H1 (cell line): ENCODE data around the gene NHERF2. TPM values are rescaled to one million over a fixed set of nuclear protein-coding genes. Genes with fewer than 3 reads are reported as not detected.

Source experiments
- CTCF ChIA-PET: fragments of 300-600 bp; sonication (Branson Sonifier 250); formaldehyde crosslinking; loops from one replicate; lab custom pipeline; 2021; ENCODE audit not compliant: partially characterized antibody; lab: Charles Lee
- POLR2A ChIA-PET: fragments of 300-600 bp; sonication (Branson Sonifier 250); formaldehyde crosslinking; loops from one replicate; lab custom pipeline; 2021; ENCODE audit warnings: inconsistent platforms; ENCODE audit not compliant: partially characterized antibody; lab: Charles Lee
- DNase-seq, 2 experiments: peaks; one replicate each; pipeline versions ENCODE4 v3.0.0 to v3.0.0-alpha.2; 2010 to 2022; ENCODE audit warnings: low spot score in 2 of 2, low read depth in 1 of 2, mixed read lengths in 1 of 2
- FAIRE-seq: peaks from 2 replicates; lab custom pipeline; 2011; peaks lifted over from hg19 to GRCh38; lab: Jason Lieb, UNC
- H2AFZ ChIP-seq: 2 replicates; pipeline ENCODE4 v1.8.1; 2012; ENCODE audit warnings: low read length, inconsistent platforms
- H2AK5ac ChIP-seq: 2 replicates; pipeline ENCODE4 v1.6.1; 2013; ENCODE audit warnings: low read depth, low read length
- H2BK120ac ChIP-seq: replicated peaks from 2 replicates; pipeline ENCODE3; 2013; ENCODE audit warnings: low read depth, low read length, inconsistent platforms
- H2BK12ac ChIP-seq: 2 replicates; pipeline ENCODE4 v1.6.1; 2013; ENCODE audit warnings: low read depth, low read length
- H2BK15ac ChIP-seq: 2 replicates; pipeline ENCODE4 v1.6.1; 2013; ENCODE audit warnings: low read length
- H2BK20ac ChIP-seq: 2 replicates; pipeline ENCODE4 v1.6.1; 2013; ENCODE audit warnings: low read length
- H2BK5ac ChIP-seq: 2 replicates; pipeline ENCODE4 v1.6.1; 2013; ENCODE audit warnings: low read depth, low read length
- H3K14ac ChIP-seq: 2 replicates; pipeline ENCODE4 v1.6.1; 2013; ENCODE audit warnings: inconsistent platforms; ENCODE audit not compliant: insufficient read length
- H3K18ac ChIP-seq: 2 replicates; pipeline ENCODE4 v1.6.1; 2013; ENCODE audit warnings: low read length; ENCODE audit errors: extremely low read depth
- H3K23ac ChIP-seq: 2 replicates; pipeline ENCODE4 v1.6.1; 2013; ENCODE audit warnings: inconsistent platforms; ENCODE audit not compliant: insufficient read length
- H3K23me2 ChIP-seq: 2 replicates; pipeline ENCODE4 v1.6.1; 2013; ENCODE audit warnings: low read depth, low read length
- H3K27ac ChIP-seq: 2 replicates; pipeline ENCODE4 v1.6.1; 2011; ENCODE audit warnings: low read depth, low read length, inconsistent platforms
- H3K27me3 ChIP-seq, 4 experiments: replicated peaks in 1 of 4; 1 replicate in 1 of 4; 2 replicates in 3 of 4; pipeline versions ENCODE4 v1.6.1 to v1.8.1; 2011 to 2013; ENCODE audit warnings: low read length in 3 of 4, mild to moderate bottlenecking in 3 of 4, inconsistent platforms in 2 of 4, mixed read lengths in 2 of 4, moderate library complexity in 1 of 4; ENCODE audit not compliant: control insufficient read depth in 3 of 4, insufficient read depth in 3 of 4; ENCODE audit errors: extremely low read depth in 1 of 4
- H3K36me3 ChIP-seq, 4 experiments: 2 replicates each; pipeline versions ENCODE4 v1.6.1 to v1.8.1; 2011 to 2013; ENCODE audit warnings: mild to moderate bottlenecking in 4 of 4, low read length in 3 of 4, moderate library complexity in 2 of 4, control low read depth in 1 of 4, inconsistent platforms in 1 of 4; ENCODE audit not compliant: insufficient read depth in 4 of 4, control insufficient read depth in 2 of 4
- H3K4ac ChIP-seq: replicated peaks from 2 replicates; pipeline ENCODE3; 2013; ENCODE audit warnings: low read length, low read depth, mixed read lengths, inconsistent platforms; ENCODE audit not compliant: insufficient read length
- H3K4me1 ChIP-seq, 4 experiments: replicated peaks in 1 of 4; 1 replicate in 1 of 4; 2 replicates in 3 of 4; pipeline versions ENCODE4 v1.6.1 to v1.8.1; 2011 to 2013; ENCODE audit warnings: low read length in 3 of 4, inconsistent platforms in 2 of 4, mixed read lengths in 1 of 4; ENCODE audit not compliant: insufficient read depth in 4 of 4, control insufficient read depth in 3 of 4
- H3K4me2 ChIP-seq, 2 experiments: 2 replicates each; pipeline versions ENCODE4 v1.6.1 to v1.8.1; 2011 to 2013; ENCODE audit warnings: low read depth in 2 of 2, low read length in 2 of 2, control low read depth in 1 of 2, inconsistent platforms in 1 of 2, mild to moderate bottlenecking in 1 of 2; ENCODE audit not compliant: insufficient read depth in 1 of 2
- H3K4me3 ChIP-seq, 4 experiments: fragments of 200-600, 300-600 bp in 1 of 4; sonication (generic), shearing (Covaris generic), sonication (Bioruptor Twin) in 1 of 4; 2 replicates each; pipeline versions ENCODE4 v1.5.1 to v1.8.1; 2011 to 2016; ENCODE audit warnings: low read length in 4 of 4, low read depth in 3 of 4, control low read depth in 2 of 4, inconsistent platforms in 2 of 4, mild to moderate bottlenecking in 2 of 4, mixed read lengths in 1 of 4, moderate library complexity in 1 of 4; ENCODE audit not compliant: insufficient read depth in 2 of 4; ENCODE audit errors: extremely low read depth in 1 of 4
- H3K56ac ChIP-seq: replicated peaks from 2 replicates; pipeline ENCODE3; 2013; ENCODE audit warnings: low read depth, mild to moderate bottlenecking, mixed read lengths, low read length, inconsistent platforms; ENCODE audit not compliant: insufficient read length
- H3K79me1 ChIP-seq: 2 replicates; pipeline ENCODE4 v1.6.1; 2013; ENCODE audit warnings: low read depth, low read length, control low read depth
- H3K79me2 ChIP-seq, 2 experiments: 2 replicates each; pipeline versions ENCODE4 v1.6.1 to v1.8.1; 2012 to 2013; ENCODE audit warnings: low read length in 2 of 2, mild to moderate bottlenecking in 2 of 2, inconsistent platforms in 1 of 2; ENCODE audit not compliant: insufficient read depth in 2 of 2, control insufficient read depth in 1 of 2
- H3K9ac ChIP-seq, 4 experiments: replicated peaks in 1 of 4; 1 replicate in 1 of 4; 2 replicates in 3 of 4; pipeline versions ENCODE4 v1.6.1 to v1.8.1; 2011 to 2013; ENCODE audit warnings: low read depth in 3 of 4, low read length in 3 of 4, control low read depth in 2 of 4, mild to moderate bottlenecking in 2 of 4, moderate library complexity in 2 of 4, inconsistent platforms in 1 of 4; ENCODE audit errors: extremely low read depth in 1 of 4
- H3K9me3 ChIP-seq, 2 experiments: 2 replicates each; pipeline versions ENCODE4 v1.6.1 to v1.8.1; 2012 to 2013; ENCODE audit warnings: mild to moderate bottlenecking in 2 of 2, moderate library complexity in 2 of 2, control low read depth in 1 of 2, inconsistent platforms in 1 of 2, low read depth in 1 of 2, low read length in 1 of 2, mixed read lengths in 1 of 2; ENCODE audit not compliant: insufficient read depth in 2 of 2
- H4K20me1 ChIP-seq, 2 experiments: replicated peaks in 1 of 2; 2 replicates each; pipeline versions ENCODE3 to v1.8.1; 2011 to 2013; ENCODE audit warnings: inconsistent platforms in 2 of 2, low read length in 2 of 2, mild to moderate bottlenecking in 1 of 2; ENCODE audit not compliant: insufficient read depth in 2 of 2, control insufficient read depth in 1 of 2
- H4K5ac ChIP-seq: 2 replicates; pipeline ENCODE4 v1.6.1; 2013; ENCODE audit warnings: low read length, low read depth, mixed read lengths, inconsistent platforms; ENCODE audit not compliant: insufficient read length
- H4K8ac ChIP-seq: 2 replicates; pipeline ENCODE4 v1.8.0; 2013; ENCODE audit warnings: mild to moderate bottlenecking, moderate library complexity, low read length, inconsistent platforms; ENCODE audit not compliant: insufficient read depth; ENCODE audit errors: extremely low read depth
- H4K91ac ChIP-seq: replicated peaks from 2 replicates; pipeline ENCODE3; 2013; ENCODE audit warnings: low read length, mixed read lengths, inconsistent platforms; ENCODE audit not compliant: insufficient read length
- ASH2L ChIP-seq: fragments of 200-600, 300-600 bp; sonication (generic); IDR thresholded peaks from one replicate; pipeline ENCODE4 v1.7.1; 2017; ENCODE audit warnings: low read length
- BACH1 ChIP-seq: IDR thresholded peaks from 2 replicates; pipeline ENCODE4 v1.6.1; 2012; ENCODE audit warnings: low read length, improper control_type of control experiment
- CBX5 ChIP-seq: fragments of 300-800, 300-1000 bp; sonication (generic); IDR thresholded peaks from 2 replicates; pipeline ENCODE4 v1.7.1; 2016; ENCODE audit warnings: antibody characterized with exemption, low read length, low read depth
- CHD1 ChIP-seq: IDR thresholded peaks from 2 replicates; pipeline ENCODE4 v1.6.1; 2012; ENCODE audit warnings: low read depth, low read length, improper control_type of control experiment
- GTF2F1 ChIP-seq: IDR thresholded peaks from 2 replicates; pipeline ENCODE4 v1.6.1; 2012; ENCODE audit warnings: low read depth, low read length, improper control_type of control experiment, borderline replicate concordance
- HDAC2 ChIP-seq, 2 experiments: fragments of 300-600 bp in 1 of 2; sonication (generic) in 1 of 2; IDR thresholded peaks; 2 replicates each; pipeline ENCODE4 v1.6.1; 2011 to 2012; ENCODE audit warnings: low read depth in 2 of 2, low read length in 2 of 2, mild to moderate bottlenecking in 2 of 2, moderate library complexity in 2 of 2, borderline replicate concordance in 1 of 2, inconsistent platforms in 1 of 2
- JUND ChIP-seq: IDR thresholded peaks from 2 replicates; pipeline ENCODE4 v1.6.1; 2011; ENCODE audit warnings: mild to moderate bottlenecking, improper control_type of control experiment, low read length
- KDM4A ChIP-seq: IDR thresholded peaks from one replicate; pipeline ENCODE4 v1.7.1; 2012; ENCODE audit warnings: low read depth, mild to moderate bottlenecking, moderate library complexity, low read length, inconsistent platforms; ENCODE audit not compliant: severe bottlenecking
- PHF8 ChIP-seq: fragments of 200-600 bp; sonication (generic); conservative IDR thresholded peaks from 2 replicates; pipeline ENCODE4 v1.7.1; 2012; ENCODE audit warnings: low read depth, mild to moderate bottlenecking, inconsistent platforms, low read length, moderate library complexity
- RNF2 ChIP-seq: fragments of 200-900, 300-1000 bp; sonication (generic); IDR thresholded peaks from 2 replicates; pipeline ENCODE4 v1.7.1; 2016; ENCODE audit warnings: borderline replicate concordance, low read depth, mild to moderate bottlenecking, antibody characterized with exemption, low read length; ENCODE audit not compliant: poor library complexity, severe bottlenecking; ENCODE audit errors: missing control alignments
- SAP30 ChIP-seq: fragments of 300-600 bp; sonication (generic); IDR thresholded peaks from 2 replicates; pipeline ENCODE4 v1.7.1; 2012; ENCODE audit warnings: low read length, moderate library complexity, mild to moderate bottlenecking, inconsistent platforms; ENCODE audit not compliant: insufficient read depth, insufficient replicate concordance
- TCF12 ChIP-seq: IDR thresholded peaks from 2 replicates; pipeline ENCODE4 v1.6.1; 2011; ENCODE audit warnings: low read depth, mild to moderate bottlenecking, low read length
- YY1 ChIP-seq: IDR thresholded peaks from 2 replicates; pipeline ENCODE4 v1.6.1; 2011; ENCODE audit warnings: low read depth, mild to moderate bottlenecking, low read length
- ZNF274 ChIP-seq: IDR thresholded peaks from 2 replicates; pipeline ENCODE4 v1.7.0; 2012; ENCODE audit warnings: low read length, borderline replicate concordance; ENCODE audit errors: extremely low read depth
- WGBS, 2 experiments: shearing (Covaris generic) in 1 of 2; methylation state at CpG; one replicate each; pipeline versions ENCODE4 v1.1.6 to v1.1.7; 2013 to 2015; ENCODE audit warnings: low lambda C conversion rate in 2 of 2, mixed read lengths in 2 of 2, inconsistent platforms in 1 of 2, low coverage in 1 of 2, missing lambda C conversion rate in 1 of 2; ENCODE audit not compliant: insufficient replicate concordance in 2 of 2, insufficient coverage in 1 of 2, insufficient read length in 1 of 2; ENCODE audit errors: extremely low coverage in 1 of 2, missing lambda C conversion rate in 1 of 2; 5-methylcytosine and 5-hydroxymethylcytosine counted together
- polyA plus RNA-seq, 7 experiments: library from polyadenylated mRNA; depleted of rRNA in 3 of 7; stranded (reverse) in 5 of 7; unstranded in 2 of 7; fragments of >200 nt in 5 of 7; fragments of 200-250 nt in 2 of 7; gene quantifications; 1 replicate in 5 of 7; 2 replicates in 1 of 7; 4 replicates in 1 of 7; pipeline versions ENCODE4 v1.2.1 to v1.2.3, GENCODE V29; 2011 to 2013; ENCODE audit warnings: missing spikeins in 2 of 7, mixed read lengths in 2 of 7
- total RNA-seq: library from RNA; stranded (reverse); fragmentation: NEBNext Ultra II Directional; extraction: Animal tissue kit (Norgen Biotek cat#: 25700); gene quantifications from 2 replicates; pipeline ENCODE4 v1.2.1, GENCODE V29; 2021

Gene NHERF2
- total and polyA plus RNA-seq, 2 of the 8 experiments (the other 6 are each of a cell fraction or from before 2014, with no cell fraction given) = 13.9 to 19.3 TPM

DNA sequence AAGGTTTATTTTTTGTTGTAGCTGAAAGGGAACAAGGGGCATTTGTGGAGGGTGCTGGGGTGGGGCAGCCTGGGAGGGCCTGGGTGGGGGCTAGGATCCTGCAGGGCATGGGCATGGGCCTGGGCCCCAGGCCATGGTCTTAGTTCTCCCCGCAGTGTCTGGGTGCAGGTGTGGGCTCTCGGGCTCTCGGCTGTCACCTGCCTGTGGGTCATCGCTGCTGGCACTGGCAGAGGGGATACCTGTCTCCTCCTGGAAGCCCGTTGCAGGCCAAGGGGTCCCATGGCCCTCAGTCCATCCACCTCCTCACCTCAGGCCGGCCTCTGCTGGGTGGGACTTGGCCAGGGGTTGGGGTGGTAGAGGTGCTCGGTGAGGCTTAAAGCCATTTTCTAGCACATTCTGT, 51.4 kb downstream of the NHERF2 start:
- H3K79me1 ChIP-seq = no peaks in the 10 kb centered on the region
- no peaks in the 10 kb centered on the region for H3K79me2 ChIP-seq
- no peaks in the 10 kb centered on the region for H3K23me2 ChIP-seq
- H4K91ac ChIP-seq = no peak overlapping the region
- H3K4ac ChIP-seq = no peak overlapping the region
- no peak overlapping the region for H2BK120ac ChIP-seq
- no peak overlapping the region for H3K56ac ChIP-seq
- H3K27me3 ChIP-seq = no peaks in the 10 kb centered on the region
- FAIRE-seq (no peak), DNase-seq (no peak)
- no peak overlapping the region for H3K4me2 ChIP-seq
- H2BK5ac ChIP-seq = no peak overlapping the region
- H3K18ac ChIP-seq = no peak overlapping the region
- H3K36me3 ChIP-seq = peaks cover 0 to 26% (median 2%) of the 10 kb centered on the region in 4 experiments; a peak in 5 of 8 replicates
- no peak overlapping the region for H3K14ac ChIP-seq
- no peak overlapping the region for H3K23ac ChIP-seq
- ChIA-PET POLR2A (interaction anchor here (0.6 to 8.8 kb wide), 4 partner anchors 13 to 113 kb away, joined by 3 to 50 read pairs (median 4); partner anchors contain the start of genes NTHL1, RPS2, TRAF7 and TSC2), CTCF (interaction anchor here (1.2 to 4.4 kb wide), 5 partner anchors 13 to 62 kb away, joined by 3 to 25 read pairs (median 6); partner anchors contain the start of genes NPW, NTHL1 and TSC2)
- H3K4me3 ChIP-seq = no peak overlapping the region
- H4K5ac ChIP-seq = no peak overlapping the region
- WGBS, 2 experiments = 89% methylated on average over 3 of the region's 7 CpGs; no CpG with 5 or more reads in 1 of the 2 experiments
- peaks cover 4 to 5% of the 10 kb centered on the region in 2 experiments for H4K20me1 ChIP-seq
- H2BK15ac ChIP-seq = no peak overlapping the region
- no peaks in the 10 kb centered on the region for H3K4me1 ChIP-seq
- H2AFZ ChIP-seq = no peak overlapping the region
- H3K9ac ChIP-seq = no peak overlapping the region
- no peak overlapping the region for H2BK20ac ChIP-seq
- no peaks in the 10 kb centered on the region for H3K9me3 ChIP-seq
- no peak overlapping the region for H2BK12ac ChIP-seq
- no peak overlapping the region for H3K27ac ChIP-seq
- H2AK5ac ChIP-seq = no peak overlapping the region
- H4K8ac ChIP-seq = no peak overlapping the region
- TF ChIP-seq BACH1 (no peak), KDM4A (no peak), PHF8 (no peak), JUND (no peak), ZNF274 (no peak), SAP30 (no peak), GTF2F1 (no peak), RNF2 (no peak), CHD1 (no peak), TCF12 (no peak), YY1 (no peak), CBX5 (no peak), HDAC2 (IDR thresholded peaks at IDR 0.05; ENCODE audit: borderline replicate concordance in 1 of 2, low read depth in 2 of 2, low read length in 2 of 2) (no peak), ASH2L (no peak)
